GM21786 (cell line): ENCODE data around the gene PPAT.
"Not testable (repeated sequence)": the region's sequence is repeated elsewhere in the genome, so short reads cannot be mapped to it uniquely, and the experiment has no call there.

Experiments
- ATAC-seq: cut with Tn5 transposase; IDR thresholded peaks from one replicate; pipeline ENCODE4 v1.9.1; 2021; ENCODE audit not compliant: unreplicated experiment

The PPAT gene

GRCh38 chr4:56435140-56435926 lies at the start of gene PPAT:
Gene PPAT, minus strand, starts transcription at chr4:56435615. Its CDS starts 138 bp downstream, at chr4:56435477.
- peak; percentile 70 for ATAC-seq

GRCh38 chr4:56480691-56481090 lies 45.3 kb upstream of the PPAT start:
- ATAC-seq = no peak

DNA sequence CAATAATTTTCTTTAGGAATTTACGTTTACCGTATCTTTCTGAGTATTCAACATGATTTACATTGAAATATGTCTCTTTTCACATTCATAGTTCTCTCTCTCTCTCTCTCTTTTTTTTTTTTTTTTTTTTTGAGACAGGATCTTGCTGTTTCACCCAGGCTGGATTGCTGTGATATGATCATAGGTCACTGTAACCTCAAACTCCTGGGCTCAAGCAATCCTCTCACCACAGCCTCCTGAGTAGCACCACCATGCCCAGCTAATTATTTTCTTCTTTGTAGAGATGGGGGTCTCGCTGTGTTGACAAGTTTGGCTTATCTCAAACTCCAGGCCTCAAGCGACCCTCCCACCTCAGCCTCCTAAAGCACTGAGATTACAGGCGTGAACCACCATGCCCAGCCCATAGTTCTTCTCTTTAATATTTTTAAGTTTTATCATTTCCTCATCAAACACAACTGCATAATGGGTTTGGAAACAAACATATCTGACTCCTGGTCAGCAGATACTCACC lies 41.8 kb upstream of the PPAT start:
- no peak for ATAC-seq

- peak; percentile 91 for ATAC-seq
Measured at GRCh38 chr4:56475917-56476316, 40.5 kb upstream of the PPAT start.

GRCh38 chr4:56469489-56470210 lies 34.2 kb upstream of the PPAT start:
- no peak for ATAC-seq

GRCh38 chr4:56468097-56468422 lies 32.6 kb upstream of the PPAT start:
- ATAC-seq = peak; percentile 47

DNA sequence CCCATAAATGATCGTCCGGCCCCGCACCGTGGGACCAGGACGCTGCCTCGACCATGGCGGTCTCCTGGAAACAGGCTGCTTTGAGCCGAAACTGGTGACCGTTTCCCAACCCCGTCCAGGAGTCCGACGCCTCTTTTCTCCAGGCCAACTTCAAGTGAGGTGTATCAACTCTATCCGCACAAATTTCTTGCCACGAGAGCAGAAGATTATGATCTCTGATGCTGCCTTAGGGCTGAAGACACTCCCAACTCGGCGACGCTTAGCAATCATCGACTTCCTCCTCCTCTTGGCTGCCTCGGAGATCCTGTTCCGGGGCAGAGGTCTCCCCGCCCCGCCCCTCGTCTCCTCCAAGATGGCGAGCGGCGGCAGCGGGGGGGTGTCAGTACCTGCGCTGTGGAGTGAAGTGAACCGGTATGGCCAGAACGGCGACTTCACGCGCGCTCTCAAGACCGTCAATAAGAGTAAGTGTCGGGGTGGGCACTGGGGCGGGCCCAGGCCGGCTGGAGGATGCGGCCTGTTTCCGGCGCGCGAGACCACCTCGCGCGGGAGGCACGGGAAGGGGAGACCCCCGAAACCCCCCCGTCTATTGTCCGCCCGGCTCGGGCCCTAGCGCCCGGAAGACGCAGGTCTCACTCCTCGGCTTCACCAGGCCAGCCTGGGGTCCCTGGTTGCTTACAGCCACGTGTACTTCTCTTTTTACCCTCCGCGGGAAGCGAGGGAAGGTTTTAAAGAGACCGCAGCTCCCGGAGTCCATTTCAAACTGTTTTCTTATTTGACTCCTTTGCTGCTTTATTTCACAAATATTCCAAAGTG lies 32.1 kb upstream of the PPAT start, which contains the start of gene SRP72:
Gene SRP72 (plus strand): TSS at position 334 of the 813 bp plus-strand sequence. CDS start 19 bp downstream, at position 353.
- ATAC-seq = peak; percentile 92

- no peak for ATAC-seq
Measured at GRCh38 chr4:56466910-56467283, 31.5 kb upstream of the PPAT start.

DNA sequence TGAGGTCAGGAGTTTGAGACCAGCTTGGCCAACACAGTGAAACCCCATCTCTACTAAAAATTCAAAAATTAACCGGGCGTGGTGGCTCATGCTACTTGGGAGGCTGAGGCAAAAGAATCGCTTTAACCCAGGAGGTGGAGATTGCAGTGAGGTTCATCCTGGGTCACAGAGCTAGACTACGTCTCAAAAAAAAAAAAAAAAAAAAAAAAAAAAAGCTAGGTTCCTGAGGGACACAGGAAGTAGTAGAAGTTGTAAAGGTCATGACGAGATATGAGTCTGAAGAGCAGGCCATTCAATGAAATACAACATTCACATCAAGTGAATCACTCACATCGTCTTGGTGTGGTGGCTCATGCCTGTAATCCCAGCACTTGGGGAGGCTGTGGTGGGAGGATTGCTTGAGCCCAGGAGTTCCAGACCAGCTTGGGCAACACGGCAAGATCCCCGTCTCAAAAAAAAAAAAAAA lies 30.9 kb upstream of the PPAT start:
- not testable (repeated sequence) for ATAC-seq

DNA sequence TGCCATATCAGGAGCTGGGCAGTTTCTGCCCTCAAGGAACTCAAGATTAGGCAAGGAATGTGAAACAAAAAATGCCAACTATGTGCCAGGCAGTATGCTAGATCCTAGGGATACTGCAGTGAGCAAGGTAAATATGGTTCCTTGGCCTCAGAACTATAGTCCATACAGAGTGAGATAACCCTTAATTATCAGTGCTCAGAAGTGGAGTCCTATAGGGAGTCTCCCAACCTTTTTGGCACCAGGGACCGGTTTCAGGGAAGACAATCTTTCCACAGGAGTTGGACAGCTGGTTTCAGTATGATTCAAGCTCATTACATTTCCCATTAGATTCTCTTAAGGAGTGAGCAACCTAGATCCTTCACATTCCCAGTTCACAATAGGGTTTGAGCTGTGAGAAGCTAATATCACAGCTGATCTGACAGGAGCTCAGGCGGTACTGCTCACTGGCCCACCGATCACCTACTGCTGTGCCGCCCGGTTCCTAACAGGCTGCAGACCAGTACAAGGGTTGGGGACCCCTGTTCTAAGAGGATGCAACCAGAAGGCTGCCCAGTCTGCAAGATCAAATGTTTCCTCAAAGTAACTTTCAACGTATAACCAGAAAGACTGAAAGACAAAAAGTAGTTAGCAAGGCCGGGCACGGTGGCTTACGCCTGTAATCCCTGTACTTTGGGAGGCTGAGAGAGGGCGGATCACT lies 30.3 kb upstream of the PPAT start:
- no peak for ATAC-seq

DNA sequence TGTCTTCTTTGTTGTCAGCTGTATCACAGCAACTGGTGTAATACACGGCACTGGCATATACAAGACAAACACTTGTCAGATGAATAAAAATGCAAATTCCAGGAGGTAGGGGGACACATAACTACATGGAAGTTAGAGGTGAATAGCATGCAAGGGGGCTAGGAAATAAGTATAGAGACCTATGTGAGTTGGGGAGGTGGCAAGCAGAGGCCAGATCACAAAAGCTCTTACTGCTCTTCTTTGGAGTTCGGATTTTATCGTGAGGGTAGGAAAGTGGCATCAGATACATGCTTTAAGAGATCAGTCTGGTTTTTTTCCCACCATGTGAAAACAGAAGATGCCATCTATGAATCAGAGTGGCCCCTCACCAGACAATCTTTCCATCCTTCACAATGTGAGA lies 29.2 kb upstream of the PPAT start:
- no peak for ATAC-seq

- ATAC-seq = no peak
Measured at GRCh38 chr4:56463711-56464110, 28.3 kb upstream of the PPAT start.

- no peak for ATAC-seq
Measured at GRCh38 chr4:56462157-56462556, 26.7 kb upstream of the PPAT start.

DNA sequence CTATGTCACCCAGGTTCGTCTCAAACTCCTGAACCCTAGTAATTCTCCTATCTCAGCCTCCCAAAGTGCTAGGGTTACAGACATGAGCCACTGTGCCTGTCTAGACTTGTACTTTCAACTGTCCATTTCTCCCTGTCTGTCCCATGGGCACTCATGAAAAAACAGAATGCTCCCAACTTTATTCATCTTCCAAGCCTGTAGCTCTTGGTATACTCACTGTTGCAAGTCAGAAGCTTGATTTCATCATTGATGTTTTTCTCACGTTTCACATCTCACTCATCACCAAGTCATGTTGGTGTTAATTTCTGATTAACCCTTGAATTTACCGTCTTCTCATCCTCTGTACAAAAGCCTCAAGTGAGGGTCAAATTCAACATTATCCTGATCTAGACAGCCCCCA lies 24.7 kb upstream of the PPAT start:
- no peak for ATAC-seq

- ATAC-seq = peak; percentile 47
Measured at GRCh38 chr4:56450342-56450741, 14.9 kb upstream of the PPAT start.

DNA sequence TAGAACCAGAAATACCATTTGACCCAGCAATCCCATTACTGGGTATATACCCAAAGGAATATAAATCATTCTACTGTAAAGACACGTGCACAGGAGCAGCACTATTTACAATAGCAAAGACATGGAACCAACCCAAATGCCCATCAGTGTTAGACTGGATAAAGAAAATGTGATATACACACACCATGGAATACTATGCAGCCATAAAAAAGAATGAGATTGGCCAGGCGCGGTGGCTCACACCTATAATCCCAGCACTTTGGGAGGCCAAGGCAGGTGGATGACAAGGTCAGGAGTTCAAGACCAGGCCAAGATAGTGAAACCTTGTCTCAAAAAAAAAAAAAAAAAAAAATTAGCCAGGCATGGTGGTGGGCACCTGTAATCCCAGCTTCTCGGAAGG lies 14.1 kb upstream of the PPAT start:
- not testable (repeated sequence) for ATAC-seq

GRCh38 chr4:56448301-56448700 lies 12.9 kb upstream of the PPAT start:
- ATAC-seq = no peak

- no peak for ATAC-seq
Measured at GRCh38 chr4:56445699-56446098, 10.3 kb upstream of the PPAT start.

GRCh38 chr4:56444719-56445118 lies 9.3 kb upstream of the PPAT start:
- no peak for ATAC-seq

- ATAC-seq = no peak
Measured at GRCh38 chr4:56440983-56441382, 5.6 kb upstream of the PPAT start.

- ATAC-seq = no peak
Measured at GRCh38 chr4:56438766-56439165, 3.4 kb upstream of the PPAT start.
